ENCODE measurements around the gene ACTL7A. TPM values are rescaled to one million over a fixed set of nuclear protein-coding genes. Genes with fewer than 3 reads are reported as not detected.

The ACTL7A gene
- total and polyA plus RNA-seq, 2 of the 13 experiments (the other 11 are each of a cell fraction or from before 2014, with no cell fraction given) = not detected

- TF ChIP-seq GZF1 (CRISPR knock-in tag; IDR thresholded peaks at IDR 0.05) = no peak
- 0 out of 2 replicates have a peak, but pooled peaks have one; percentile 21 for TF ChIP-seq ERF (CRISPR knock-in tag; IDR thresholded peaks at IDR 0.05)
- no peak for TF ChIP-seq ARNT2 (CRISPR knock-in tag; IDR thresholded peaks at IDR 0.05; ENCODE audit: low read depth)
- peak; percentile 64; the same call in 1 of the 2 replicates for TF ChIP-seq RXRB (CRISPR knock-in tag; IDR thresholded peaks at IDR 0.05; ENCODE audit: borderline replicate concordance)
- TF ChIP-seq SOX13 (IDR thresholded peaks at IDR 0.05) = no peak
- peak in 1 of 2 experiments; percentile 49; a peak in 1 of 4 replicates for TF ChIP-seq SOX13 (CRISPR knock-in tag; conservative IDR thresholded peaks at IDR 0.05 in 1 of 2, IDR thresholded peaks at IDR 0.05 in 1 of 2)
- peak; percentile 36; the same call in 1 of the 2 replicates for TF ChIP-seq PAXIP1 (CRISPR knock-in tag; conservative IDR thresholded peaks at IDR 0.05)
- TF ChIP-seq SAP130 (CRISPR knock-in tag; IDR thresholded peaks at IDR 0.05; ENCODE audit: low read depth) = 0 out of 2 replicates have a peak, but pooled peaks have one; percentile 17
- TF ChIP-seq PREB (CRISPR knock-in tag; IDR thresholded peaks at IDR 0.05) = no peak
- TF ChIP-seq NR2F1 (CRISPR knock-in tag; IDR thresholded peaks at IDR 0.05) = peak in 1 of 2 experiments; percentile 79; a peak in 3 of 4 replicates
- peak; percentile 72; the same call in 1 of the 2 replicates for TF ChIP-seq SP5 (CRISPR knock-in tag; IDR thresholded peaks at IDR 0.05; ENCODE audit: borderline replicate concordance, low read depth)
- no peak for TF ChIP-seq NFATC3 (CRISPR knock-in tag; IDR thresholded peaks at IDR 0.05)
- TF ChIP-seq NR2F6 (IDR thresholded peaks at IDR 0.05) = peak; percentile 94
- peak; percentile 89 for TF ChIP-seq NR2F6 (CRISPR knock-in tag; IDR thresholded peaks at IDR 0.05)
- TF ChIP-seq NCOA2 (CRISPR knock-in tag; IDR thresholded peaks at IDR 0.05) = peak; percentile 47; the same call in 1 of the 2 replicates
- no peak for TF ChIP-seq GMEB2 (CRISPR knock-in tag; IDR thresholded peaks at IDR 0.05; ENCODE audit: low read depth)
- 0 out of 2 replicates have a peak, but pooled peaks have one; percentile 35 for TF ChIP-seq GFI1 (CRISPR knock-in tag; IDR thresholded peaks at IDR 0.05; ENCODE audit: borderline replicate concordance)
- no peak for TF ChIP-seq PRDM4 (CRISPR knock-in tag; IDR thresholded peaks at IDR 0.05; ENCODE audit: borderline replicate concordance)
- TF ChIP-seq ELK4 (CRISPR knock-in tag; IDR thresholded peaks at IDR 0.05; ENCODE audit: borderline replicate concordance) = no peak
Measured at GRCh38 chr9:108852079-108852478, 10.0 kb upstream of the ACTL7A start (continued).

Data from HepG2 (cell line).